OCI-LY3 (cell line): ENCODE data around the gene NTN3.
"Not testable (repeated sequence)": the region's sequence is repeated elsewhere in the genome, so short reads cannot be mapped to it uniquely, and the experiment has no call there.

ENCODE experiments used
- CTCF ChIP-seq: fragments of 200-600, 300-600 bp; sonication (generic); IDR thresholded peaks from 2 replicates; pipeline ENCODE4 v1.5.1; 2014; ENCODE audit warnings: antibody characterized with exemption, low read length, low read depth
- EZH2phosphoT487 ChIP-seq: fragments of 200-600 bp; shearing (Covaris generic); IDR thresholded peaks from 2 replicates; pipeline ENCODE4 v1.6.1; 2018; ENCODE audit warnings: antibody characterized with exemption, mixed run types, low read depth

- not testable (repeated sequence) for TF ChIP-seq CTCF, EZH2phosphoT487
Observed at GRCh38 chr16:2479996-2480395, 8.9 kb downstream of the NTN3 start.
